Upper lobe of left lung (tissue), 4 donors: ENCODE measurements around the gene GUCY2F.

ENCODE experiments used
- EP300 ChIP-seq, 4 donors: sonication (generic); formaldehyde crosslinking; IDR thresholded peaks; one replicate each; pipeline ENCODE4 v1.5.1; 2017; ENCODE audit warnings: antibody characterized with exemption in 4 of 4, control low read depth in 2 of 4
- POLR2A ChIP-seq, 4 donors: fragments of 450-650 bp; IDR thresholded peaks; one replicate each; pipeline ENCODE4 v1.5.1; 2016 to 2017; ENCODE audit warnings: antibody characterized with exemption in 4 of 4, mild to moderate bottlenecking in 2 of 4
- POLR2AphosphoS5 ChIP-seq, 2 donors: sonication (generic); formaldehyde crosslinking; IDR thresholded peaks; one replicate each; pipeline ENCODE4 v1.5.1; 2017; ENCODE audit warnings: antibody characterized with exemption in 2 of 2
- TF ChIP-seq, protein P1 (sequence below), 6 experiments: fragments of 450-650 bp in 4 of 6; fragments of 200-600 bp in 2 of 6; sonication (generic) in 2 of 6; IDR thresholded peaks; one replicate each; pipeline ENCODE4 v1.5.1; 2016 to 2019; ENCODE audit warnings: antibody characterized with exemption in 6 of 6

DNA sequence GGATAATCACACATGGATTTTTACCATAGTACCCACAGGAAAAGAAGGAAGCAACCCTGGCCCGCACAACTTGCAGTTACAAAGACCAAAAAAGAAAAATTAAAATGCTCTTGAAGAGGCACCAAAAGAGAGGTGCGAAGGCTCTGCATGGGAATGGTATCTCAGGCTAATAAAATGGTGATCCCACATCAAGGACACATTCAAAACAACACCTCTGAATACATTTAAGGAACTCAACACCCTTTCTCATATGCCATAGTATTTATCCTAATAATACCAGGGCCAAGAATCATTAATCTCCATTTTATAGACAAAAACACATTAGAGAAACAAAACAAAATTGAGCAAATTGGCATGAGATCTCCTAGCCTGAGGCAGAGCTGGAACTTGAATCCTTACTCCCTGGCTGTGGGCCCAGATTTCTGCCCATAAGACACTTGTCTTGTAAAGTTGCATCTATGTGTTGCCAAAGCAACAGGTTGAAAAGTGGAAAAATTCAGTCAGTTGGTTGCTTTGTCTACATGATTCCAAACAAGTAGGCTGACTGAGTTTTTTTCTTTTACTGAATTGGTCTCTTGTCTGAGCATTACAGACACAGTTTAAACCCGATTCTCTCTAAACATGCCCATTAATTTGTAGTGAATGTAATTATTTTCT lies 33.5 kb downstream of the GUCY2F start:
- TF ChIP-seq POLR2A (IDR thresholded peaks at IDR 0.05) = no peak
- TF ChIP-seq, protein P1, sequence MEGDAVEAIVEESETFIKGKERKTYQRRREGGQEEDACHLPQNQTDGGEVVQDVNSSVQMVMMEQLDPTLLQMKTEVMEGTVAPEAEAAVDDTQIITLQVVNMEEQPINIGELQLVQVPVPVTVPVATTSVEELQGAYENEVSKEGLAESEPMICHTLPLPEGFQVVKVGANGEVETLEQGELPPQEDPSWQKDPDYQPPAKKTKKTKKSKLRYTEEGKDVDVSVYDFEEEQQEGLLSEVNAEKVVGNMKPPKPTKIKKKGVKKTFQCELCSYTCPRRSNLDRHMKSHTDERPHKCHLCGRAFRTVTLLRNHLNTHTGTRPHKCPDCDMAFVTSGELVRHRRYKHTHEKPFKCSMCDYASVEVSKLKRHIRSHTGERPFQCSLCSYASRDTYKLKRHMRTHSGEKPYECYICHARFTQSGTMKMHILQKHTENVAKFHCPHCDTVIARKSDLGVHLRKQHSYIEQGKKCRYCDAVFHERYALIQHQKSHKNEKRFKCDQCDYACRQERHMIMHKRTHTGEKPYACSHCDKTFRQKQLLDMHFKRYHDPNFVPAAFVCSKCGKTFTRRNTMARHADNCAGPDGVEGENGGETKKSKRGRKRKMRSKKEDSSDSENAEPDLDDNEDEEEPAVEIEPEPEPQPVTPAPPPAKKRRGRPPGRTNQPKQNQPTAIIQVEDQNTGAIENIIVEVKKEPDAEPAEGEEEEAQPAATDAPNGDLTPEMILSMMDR (IDR thresholded peaks at IDR 0.05) = no peak
- no peak for TF ChIP-seq POLR2AphosphoS5 (IDR thresholded peaks at IDR 0.05)
- TF ChIP-seq EP300 (IDR thresholded peaks at IDR 0.05) = no peak
